Measurements from ENCODE around the gene ABTB1.

- no peak for TF ChIP-seq CTCF (IDR thresholded peaks at IDR 0.05)
- TF ChIP-seq SIN3A (IDR thresholded peaks at IDR 0.05; ENCODE audit: borderline replicate concordance, insufficient read depth, low read depth, low read length): no peak
Observed at GRCh38 chr3:127714125-127714571, 41.4 kb downstream of the ABTB1 start.

Measured in Panc1 (cell line).